ENCODE data around the gene GNPAT.

The GNPAT gene

DNA sequence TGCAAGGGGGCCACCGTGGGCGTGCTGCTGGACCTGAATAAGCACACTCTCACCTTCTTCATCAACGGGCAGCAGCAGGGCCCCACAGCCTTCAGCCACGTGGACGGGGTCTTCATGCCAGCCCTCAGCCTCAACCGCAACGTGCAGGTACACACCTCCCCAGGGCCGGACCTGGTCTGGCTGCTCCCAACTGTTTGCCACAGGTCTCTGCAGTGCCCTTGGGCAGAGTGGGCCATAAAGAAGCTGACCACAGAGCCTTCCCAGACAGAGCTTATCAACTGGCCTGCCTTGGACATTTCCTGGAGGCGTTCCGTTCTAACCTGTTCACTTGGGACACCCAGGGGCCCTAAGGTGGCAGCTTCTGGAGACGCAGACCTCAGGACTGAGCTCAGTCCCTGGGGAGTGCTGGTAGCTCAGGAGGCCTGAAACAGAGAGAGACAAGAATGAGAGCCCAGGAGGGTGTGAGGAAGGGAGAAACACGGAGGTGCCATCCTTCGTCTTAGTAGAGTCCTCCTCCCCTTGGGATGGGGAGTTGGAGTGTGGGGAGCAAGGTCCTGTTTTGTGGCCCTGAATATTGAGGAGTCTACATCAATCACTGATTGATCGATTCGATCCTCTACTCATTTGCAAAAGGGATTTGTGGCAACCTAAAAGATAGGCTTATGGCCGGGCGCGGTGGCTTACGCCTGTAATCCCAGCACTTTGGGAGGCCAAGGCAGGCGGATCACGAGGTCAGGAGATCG is 27.0 kb upstream of the GNPAT start:
- no peak for DNase-seq

DNA sequence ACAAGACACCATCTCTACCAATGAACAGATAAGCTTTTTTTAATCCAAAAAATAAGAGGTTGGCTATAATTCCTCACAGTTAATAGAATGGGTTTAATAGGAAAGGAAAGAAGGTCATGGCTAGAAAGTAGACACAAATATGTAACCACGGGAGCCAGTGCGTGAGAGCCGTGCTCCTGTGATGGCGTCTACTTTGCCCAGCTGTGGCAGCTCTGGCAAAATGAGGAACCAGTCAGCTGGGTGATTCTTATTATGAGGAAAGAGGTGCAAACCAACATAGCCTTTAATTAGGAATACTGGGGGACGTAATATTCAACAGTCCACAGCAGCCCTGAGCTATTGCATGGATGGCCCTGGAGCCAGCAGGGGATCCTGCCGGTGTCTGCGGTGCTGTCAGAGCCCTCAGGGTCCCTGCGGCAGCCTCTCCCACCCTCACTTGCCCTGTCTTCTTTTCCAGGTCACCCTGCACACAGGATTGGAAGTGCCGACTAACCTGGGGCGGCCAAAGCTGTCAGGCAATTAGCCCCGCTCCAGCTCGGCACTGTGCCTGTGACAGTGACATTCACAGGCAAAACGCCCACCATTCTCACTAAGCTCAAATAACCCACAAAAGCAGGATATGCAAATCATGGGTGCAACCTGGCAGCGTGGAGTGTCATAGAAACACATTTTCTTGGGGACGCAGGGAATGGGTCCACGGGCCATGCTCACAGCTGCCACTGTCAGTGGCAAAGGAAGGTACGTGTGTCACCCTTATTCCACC is 25.9 kb upstream of the GNPAT start:
- DNase-seq, result no peak

DNA sequence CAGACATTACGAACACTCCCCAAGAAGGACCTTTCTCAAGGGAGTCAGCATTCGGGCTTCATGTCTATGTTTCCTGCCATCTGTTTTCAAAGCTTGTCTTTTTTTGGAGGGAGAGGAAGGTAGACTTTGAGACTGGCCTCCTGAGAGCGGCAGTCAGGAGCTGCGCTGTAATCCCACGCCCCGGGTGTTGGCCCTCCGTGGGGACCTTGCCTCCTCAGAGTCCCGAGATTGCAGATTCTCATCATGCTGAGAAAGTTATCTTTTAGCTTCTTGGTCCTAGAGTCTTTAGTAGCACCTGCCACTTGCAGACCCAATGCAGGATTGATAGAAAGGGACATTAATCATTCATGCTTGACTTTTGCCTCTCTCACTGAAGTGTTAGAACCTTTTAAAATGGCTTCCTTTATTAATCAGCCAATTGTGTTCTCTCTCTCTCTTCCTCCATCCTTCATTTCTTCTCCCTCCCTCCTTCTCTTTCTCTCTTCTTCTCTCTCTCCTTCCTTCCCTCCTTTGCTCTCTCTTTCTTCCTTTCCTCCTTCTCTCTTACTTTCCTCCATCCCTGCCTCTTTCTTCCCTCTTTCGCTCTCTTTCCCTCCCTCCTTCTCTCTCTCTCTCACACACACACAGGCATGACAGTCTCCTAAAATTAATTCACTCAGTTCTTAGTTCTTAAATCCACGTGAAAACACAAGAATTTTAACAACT is 25.2 kb upstream of the GNPAT start:
- DNase-seq, result no peak

DNA sequence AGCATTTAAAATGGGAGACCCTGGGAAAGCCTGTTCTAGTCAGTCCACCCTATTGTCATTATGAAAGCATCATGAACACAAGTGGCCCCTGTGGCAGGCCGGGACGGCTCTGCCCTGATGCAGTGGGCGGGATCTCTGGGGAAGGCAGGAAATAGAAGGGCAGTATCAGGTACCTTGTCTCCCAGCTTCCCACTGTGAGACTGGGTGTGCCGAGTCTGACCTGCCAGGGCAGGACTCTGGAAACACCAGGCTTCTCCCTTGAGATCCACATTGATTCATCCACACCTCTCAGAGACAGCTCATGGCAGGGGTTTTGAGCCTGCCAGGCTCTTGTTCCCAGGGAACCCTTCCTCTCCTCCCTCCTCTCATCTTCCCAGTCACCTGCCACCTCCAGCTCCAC is 24.5 kb upstream of the GNPAT start:
- DNase-seq, result no peak

DNA sequence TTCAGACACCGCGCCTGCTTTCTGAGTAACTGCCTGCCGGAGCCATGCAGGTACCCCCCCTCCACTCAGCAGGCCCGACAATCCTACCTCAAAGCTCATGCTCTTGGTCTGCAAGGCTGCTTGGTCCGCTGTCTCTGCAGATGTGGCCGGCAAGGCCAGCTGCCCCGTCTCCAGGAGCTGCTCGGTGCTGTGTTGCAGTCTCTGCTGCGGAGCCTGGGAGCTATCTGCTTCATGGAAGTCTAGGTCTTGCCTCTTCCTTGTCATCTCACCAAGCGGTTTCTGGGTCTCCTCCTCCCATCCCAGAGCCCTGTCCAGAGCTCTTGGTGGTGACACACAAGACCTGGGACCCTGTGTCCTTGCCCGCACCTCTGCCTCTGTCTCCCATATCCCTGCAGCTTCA is 24.0 kb upstream of the GNPAT start:
- DNase-seq, result no peak

DNA sequence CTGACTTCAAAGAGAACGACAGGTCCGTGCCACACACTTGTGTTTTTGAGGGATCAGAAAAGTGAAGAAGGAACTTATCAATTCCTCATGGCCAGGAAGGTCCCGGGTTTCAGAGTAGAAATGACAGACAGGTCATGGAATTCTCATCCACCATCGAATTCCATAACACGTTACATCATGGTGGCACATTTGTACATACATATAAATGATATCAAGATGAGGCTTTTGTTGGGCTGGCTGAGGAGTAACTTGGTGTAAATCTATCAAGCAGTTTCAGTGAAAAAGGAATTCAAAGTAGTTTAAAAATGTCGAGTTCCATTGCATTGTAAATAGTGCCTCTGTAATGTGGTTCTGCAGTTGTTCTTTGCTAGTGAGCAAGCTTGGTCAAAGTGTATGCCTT is 22.9 kb upstream of the GNPAT start:
- DNase-seq, result no peak

DNA sequence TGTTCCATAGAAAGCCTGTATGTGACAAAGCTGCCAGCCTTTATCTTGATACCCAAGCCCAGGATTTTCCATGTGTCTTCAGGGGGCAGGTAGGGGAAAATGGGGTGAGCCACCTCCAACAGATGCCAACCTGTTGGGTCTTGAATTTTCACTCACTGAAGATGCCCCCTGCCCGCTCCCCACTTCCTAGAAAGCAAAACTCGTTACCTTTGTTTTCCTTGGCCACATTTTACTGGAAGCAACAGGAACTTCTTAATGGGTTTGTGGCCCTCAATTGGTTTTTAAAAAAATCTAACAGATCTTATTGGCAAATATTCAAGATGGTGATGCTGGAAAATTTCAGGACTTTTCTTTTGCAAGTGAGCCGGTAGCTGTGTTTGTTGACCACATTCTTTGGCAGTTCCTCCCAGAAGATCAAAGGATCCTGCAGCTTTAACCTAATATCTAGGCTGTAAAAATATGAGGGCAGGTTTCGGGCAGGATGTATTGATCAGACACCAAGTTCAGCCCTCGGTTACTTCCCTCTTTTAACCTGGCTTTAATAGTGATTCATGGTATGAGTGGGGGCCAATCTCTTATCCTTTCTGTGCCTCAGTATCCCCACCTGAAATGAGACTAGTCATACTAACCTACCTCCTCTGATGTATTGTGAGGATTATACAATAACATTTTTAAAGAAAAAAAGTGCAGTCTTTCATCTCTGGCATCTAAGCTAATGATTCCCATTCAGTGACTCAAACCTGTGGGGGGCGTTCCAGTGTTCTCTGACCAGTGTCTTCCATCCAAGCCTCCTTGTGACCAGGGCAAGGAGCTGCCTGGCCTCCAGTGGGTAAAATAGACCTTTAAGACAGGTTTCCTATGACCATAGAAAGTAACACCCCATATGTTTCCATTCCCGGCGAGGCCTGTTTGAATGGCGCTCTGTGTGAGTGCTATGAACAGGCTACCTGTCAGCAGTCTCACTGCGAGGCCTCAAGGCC is 21.3 kb upstream of the GNPAT start:
- DNase-seq, result no peak

DNA sequence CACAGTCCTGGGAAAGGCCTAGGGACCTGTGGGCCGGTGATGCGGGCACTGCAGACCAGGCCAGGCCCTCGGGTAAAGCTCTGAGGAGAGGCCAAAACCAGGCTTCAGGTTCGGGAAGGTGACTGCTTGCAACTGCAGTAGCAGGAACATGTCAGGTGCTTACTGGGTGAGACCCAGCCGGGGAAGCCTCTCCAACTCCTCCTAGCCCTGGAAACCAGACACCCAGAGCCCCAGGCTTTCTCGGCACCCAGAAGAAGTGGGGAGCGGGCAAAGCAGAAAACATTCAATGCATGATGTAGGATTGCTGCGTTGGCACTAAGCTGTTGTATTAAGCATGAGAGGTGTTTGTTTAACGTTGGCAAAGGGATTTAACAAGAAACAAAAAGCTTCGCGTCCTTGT is 20.2 kb upstream of the GNPAT start:
- no peak for DNase-seq

DNA sequence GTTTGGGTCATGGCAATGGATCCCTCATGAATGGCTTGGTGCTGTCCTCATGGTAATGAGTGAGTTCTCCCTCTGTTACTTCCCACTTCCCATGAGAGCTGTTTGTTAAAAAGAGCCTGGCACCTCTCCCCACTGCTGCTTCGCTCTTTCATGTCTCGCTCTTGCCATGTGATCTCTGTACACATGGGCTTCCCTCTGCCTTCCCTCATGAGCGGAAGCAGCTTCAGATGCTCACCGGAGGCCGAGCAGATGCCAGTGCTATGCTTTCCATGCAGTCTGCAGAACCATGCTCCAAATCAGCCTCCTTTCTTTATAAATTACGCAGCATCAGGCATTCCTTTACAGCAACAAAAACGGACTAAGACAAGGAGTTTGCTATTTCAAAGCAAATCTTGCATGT is 14.9 kb upstream of the GNPAT start:
- DNase-seq, result no peak

DNA sequence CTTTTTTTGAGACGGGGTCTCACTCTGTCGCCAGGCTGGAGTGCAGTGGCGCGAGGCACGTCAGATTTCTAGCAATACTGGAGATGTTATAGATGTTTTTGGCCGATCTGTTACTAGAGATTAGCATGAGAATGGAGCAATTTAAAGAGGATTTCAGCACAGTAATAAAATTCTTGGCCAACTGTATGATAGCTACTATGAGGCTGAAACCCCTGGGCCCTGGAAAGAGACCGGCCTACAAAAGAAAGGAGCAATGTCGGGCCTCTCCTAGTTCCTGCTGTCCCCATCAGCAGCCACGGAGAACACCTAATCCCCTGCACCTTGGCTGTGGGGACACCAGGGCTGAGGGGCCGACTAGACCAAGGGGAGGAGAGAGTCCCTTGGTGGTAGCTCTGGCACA is 9.5 kb upstream of the GNPAT start:
- DNase-seq, result no peak

DNA sequence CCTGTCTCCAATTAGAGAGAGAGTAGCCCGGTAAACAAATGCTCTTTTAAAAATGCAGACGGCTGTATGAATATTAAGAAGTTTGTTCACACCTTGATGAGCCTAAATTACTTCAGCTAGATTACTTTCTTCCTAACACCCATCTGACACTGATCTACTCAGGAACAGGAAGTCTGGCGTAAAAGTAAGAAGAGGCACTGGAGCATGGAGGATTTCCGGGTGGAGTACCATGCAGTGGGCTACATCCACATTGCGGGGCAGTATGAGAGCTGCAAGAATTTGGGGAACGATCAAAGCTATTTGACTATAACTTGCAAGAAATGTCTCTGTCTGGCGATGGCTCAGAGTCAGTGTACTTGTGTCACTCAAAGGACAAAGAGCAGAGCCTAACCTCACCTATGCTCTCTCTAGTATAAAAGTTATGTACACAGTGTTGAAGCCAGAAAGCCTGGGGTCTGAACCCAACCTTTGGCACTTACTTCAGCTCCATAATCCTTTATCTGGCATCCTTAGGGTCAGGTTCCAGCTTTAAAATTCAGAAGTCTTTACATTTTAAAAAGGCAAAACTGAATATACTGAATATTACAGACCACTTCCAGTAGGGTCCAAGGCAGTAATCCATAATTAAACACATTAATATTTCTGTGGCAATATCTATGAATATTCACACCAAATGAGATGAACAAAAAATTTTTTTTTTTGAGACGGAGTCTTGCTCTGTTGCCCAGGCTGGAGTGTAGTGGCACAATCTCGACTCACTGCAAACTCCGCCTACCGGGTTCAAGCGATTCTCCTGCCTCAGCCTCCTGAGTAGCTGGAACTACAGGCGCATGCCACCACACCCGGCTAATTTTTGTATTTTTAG is 7.9 kb upstream of the GNPAT start:
- peak; percentile 29 to 38 for DNase-seq

DNA sequence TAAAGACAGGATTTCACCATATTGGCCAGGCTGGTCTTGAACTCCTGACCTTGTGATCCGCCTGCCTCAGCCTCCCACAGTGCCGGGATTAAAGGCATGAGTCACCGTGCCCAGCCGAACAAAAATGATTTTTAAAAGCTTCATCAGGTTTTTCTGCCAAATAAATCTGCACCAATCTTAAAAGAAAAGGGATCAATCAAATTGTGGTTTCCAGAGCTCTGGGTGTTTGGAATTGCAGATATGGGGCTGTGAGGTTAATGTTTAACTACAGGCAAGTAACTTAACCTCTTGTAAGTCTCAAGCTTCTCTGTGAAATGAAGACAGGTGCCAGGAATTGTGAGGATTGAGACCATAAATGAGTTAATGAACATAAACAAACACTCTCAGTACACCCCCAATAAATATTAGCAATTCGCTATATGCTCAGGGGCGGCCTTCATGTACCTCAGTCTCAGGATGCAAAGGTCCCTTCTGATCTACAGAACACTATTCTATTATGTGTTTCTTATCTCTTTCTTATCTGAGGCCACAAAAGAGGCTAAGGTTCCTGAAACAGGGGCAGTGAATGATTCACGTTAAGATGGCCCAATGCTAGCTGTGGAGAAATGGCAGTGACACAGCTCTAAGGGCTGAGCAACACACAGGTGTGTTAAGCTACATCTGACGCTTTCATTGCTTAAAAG is 7.1 kb upstream of the GNPAT start:
- no peak for DNase-seq

DNA sequence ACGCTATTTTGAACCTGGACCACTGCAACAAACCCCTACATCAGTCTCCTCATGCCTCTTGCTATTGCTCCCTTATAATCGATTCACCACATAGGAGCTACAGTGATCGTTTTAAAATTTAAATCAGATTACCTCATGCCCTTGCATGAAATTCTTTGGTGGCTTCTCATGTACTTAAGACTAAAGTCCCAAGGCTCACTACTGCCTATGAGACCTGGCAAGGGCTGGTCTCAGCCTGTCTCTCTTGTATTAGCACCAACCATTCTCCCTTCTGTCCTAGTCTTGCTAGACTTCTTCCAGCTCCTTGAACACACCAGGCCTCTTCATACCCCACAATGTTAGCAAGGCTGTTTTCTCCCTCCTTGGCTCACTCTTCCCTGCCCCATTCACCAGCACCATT is 6.5 kb upstream of the GNPAT start:
- DNase-seq, result no peak

DNA sequence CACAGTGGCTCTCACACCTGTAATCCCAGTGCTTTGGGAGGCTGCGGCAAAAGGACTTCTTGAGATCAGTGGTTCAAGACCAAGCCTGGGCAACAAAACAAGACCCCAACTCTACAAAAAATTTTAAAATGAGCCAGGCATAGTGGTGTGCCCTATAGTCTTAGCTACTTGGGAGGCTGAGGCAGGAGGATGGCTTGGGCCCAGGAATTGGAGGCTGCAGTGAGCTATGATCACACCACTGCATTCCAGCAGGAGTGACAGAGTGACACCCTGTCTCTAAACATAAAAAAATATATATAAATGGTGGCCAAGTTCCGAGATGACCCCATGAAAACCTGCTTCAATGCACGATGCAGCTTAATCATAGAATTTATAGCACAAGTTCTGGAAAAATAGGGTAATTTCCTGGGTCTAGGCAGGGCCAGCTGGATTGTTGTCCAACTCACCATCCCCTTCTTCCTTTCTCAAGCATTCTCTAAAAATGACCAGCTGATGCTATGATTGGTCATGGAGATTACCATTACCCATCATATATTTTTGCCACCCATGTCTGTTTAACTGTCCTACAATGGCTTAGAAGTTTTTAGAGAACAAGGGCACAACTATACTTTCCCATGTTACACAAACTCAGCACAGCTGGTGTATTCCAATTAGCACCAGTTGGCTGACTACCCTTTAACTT is 5.3 kb upstream of the GNPAT start:
- DNase-seq, result no peak

DNA sequence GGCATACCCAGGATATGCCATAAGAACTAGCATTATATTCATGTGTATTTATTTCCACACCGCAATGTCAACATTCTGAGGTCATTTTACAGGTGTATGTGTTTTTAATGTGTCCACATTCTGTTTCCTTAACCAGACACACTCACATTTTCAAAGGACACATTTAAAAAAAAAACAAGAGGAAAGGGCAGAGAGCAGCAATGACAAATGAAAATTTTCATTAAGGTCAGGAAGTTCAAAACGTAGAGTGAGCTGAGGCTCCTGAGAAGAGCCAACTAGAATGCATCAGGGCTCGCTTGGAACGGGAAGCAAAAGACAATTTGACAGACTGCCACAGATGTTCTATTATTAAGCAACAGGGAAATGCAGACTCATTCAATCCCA is 4.8 kb upstream of the GNPAT start:
- DNase-seq, result no peak

DNA sequence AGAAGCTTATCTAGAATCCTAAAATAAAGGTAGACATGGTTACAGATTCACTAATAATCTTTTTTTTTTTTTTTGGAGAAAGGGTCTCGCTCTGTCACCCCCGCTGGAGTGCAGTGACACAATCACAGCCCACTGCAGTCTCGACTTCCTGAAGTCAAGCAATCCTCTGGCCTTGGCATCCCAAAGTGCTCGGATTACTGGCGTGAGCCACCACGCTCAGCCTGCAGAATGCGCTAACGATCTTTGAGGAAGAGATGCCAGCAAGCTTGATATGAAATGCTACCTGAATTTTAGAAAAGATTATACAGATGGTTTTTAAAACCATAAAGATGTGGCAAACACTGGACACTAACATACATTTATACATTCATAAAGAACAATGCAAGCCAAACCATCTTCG is 4.1 kb upstream of the GNPAT start:
- DNase-seq, result no peak

DNA sequence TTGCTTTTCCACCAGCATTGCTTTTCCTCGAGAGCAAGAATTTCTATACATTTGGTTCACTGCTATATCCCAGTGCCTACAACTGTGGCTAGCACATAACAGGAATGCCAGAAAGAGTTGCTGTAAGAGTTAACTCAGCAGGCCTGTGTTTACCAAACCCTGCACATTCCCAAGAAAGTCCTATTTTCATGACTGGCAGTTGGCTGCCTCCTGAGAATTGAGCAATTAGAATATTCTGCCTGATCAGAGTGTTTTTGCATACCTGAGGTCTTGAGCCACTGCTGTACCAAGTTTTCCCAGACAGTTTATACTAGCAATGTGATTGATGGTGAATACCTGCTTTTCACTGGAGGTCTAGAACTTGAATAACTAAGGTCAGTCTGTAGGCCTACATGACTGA is 2.7 kb upstream of the GNPAT start:
- DNase-seq, result no peak

DNA sequence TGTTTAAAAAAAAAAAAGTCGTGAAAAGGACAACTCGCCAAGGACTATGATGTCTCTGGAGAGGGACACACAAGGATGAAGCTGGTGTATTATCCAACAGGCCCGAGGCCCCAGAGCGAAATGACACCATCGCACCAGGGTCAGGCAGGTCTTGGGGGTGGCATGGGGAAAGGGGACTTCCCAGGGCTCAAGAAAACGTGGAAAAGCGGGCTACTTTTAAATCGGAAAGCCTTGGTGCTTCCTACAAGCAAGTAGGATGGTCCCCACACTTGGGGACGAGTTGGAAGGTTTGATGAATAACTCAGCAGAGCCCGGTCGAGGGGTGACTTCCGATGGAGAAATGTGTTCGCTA is 505 bp upstream of the GNPAT start:
- DNase-seq, result peak in 1 of 2 experiments; percentile 27

DNA sequence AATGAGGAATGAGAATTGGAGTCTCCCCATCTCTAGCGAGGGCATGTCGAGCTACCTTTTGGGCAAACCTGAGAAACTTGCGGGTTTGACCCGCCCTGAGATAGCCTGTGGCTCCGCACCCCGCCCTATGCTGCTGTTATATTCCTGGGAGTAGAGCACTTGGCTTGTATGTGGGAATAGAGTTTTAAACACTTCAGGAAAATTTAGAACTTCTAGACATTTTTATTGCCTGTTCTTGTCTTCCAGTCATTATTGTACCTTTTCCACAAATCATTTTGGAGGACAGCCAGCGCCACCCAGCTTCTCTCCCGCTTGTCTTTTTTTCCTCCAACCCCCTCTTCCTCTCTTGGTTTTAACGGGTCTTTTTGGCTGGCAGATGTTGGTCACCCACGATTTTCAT is 738 bp downstream of the GNPAT start:
- peak; percentile 39 to 62 for DNase-seq

DNA sequence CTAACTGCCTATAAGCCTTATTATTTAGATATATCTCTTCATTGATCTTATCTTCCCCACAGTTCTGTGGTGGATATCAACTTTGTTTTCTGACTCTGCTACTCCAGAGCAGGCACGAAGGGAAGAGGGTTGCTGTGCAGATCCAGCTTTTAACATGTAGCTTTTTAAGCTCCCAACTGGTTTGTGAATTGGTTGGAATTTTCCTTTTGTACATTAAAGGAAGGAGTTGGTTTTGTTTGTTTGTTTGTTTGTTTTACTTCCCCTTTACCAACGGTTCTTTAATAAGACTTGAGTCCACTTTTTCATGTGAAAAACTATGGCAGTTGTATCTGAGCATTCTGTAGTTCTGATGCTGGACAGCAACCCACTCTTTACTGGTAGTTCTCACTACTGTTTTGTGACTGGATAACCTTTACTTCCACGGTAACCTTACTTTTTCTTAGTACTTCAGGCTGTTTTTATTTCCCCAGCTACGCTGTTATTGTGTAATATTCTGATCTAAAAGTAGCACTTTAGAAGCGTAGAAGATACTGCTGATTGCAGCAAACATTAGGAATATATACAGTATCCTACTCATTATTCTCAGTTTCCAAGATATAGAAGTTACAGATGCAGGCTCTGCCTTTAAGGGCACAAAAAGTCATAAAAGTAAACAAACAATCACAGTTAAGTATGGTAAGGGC is 1.6 kb downstream of the GNPAT start:
- peak; percentile 31 to 49 for DNase-seq

Measured in Kasumi-1 (cell line).